ENCODE results near the gene GDE1. TPM values are rescaled to one million over a fixed set of nuclear protein-coding genes. Genes with fewer than 3 reads are reported as not detected.

The GDE1 gene
- total and polyA plus RNA-seq, 9 of the 15 experiments (the other 6 are each of a cell fraction or from before 2014, with no cell fraction given): 18.8 to 40.5 (median 22.3) TPM

GRCh38 chr16:19502395-19503131, 19.3 kb downstream of the GDE1 start (continued):
- TF ChIP-seq ZNF165 (CRISPR knock-in tag; IDR thresholded peaks at IDR 0.05; ENCODE audit: borderline replicate concordance): no peak
- no peak for TF ChIP-seq MED1 (CRISPR knock-in tag; IDR thresholded peaks at IDR 0.05; ENCODE audit: borderline replicate concordance)
- peak; percentile 76 to 90 for TF ChIP-seq RAD21 (CRISPR knock-in tag; conservative IDR thresholded peaks at IDR 0.05 in 1 of 2, IDR thresholded peaks at IDR 0.05 in 1 of 2)
- no peak for TF ChIP-seq ZNF274 (IDR thresholded peaks at IDR 0.05; ENCODE audit: borderline replicate concordance, low read depth, low read length)
- TF ChIP-seq, protein P1, sequence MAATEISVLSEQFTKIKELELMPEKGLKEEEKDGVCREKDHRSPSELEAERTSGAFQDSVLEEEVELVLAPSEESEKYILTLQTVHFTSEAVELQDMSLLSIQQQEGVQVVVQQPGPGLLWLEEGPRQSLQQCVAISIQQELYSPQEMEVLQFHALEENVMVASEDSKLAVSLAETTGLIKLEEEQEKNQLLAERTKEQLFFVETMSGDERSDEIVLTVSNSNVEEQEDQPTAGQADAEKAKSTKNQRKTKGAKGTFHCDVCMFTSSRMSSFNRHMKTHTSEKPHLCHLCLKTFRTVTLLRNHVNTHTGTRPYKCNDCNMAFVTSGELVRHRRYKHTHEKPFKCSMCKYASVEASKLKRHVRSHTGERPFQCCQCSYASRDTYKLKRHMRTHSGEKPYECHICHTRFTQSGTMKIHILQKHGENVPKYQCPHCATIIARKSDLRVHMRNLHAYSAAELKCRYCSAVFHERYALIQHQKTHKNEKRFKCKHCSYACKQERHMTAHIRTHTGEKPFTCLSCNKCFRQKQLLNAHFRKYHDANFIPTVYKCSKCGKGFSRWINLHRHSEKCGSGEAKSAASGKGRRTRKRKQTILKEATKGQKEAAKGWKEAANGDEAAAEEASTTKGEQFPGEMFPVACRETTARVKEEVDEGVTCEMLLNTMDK (IDR thresholded peaks at IDR 0.05; ENCODE audit: borderline replicate concordance, insufficient read depth, low read depth, low read length, poor library complexity, severe bottlenecking): peak; percentile 26
- 0 out of 2 replicates have a peak, but pooled peaks have one; percentile 17 for TF ChIP-seq EP300 (IDR thresholded peaks at IDR 0.05; ENCODE audit: low read length)
- TF ChIP-seq HBP1 (CRISPR knock-in tag; IDR thresholded peaks at IDR 0.05): no peak
- 0 out of 2 replicates have a peak, but pooled peaks have one; percentile 28 for TF ChIP-seq GATA2 (CRISPR knock-in tag; IDR thresholded peaks at IDR 0.05)
- peak; percentile 66 for TF ChIP-seq RBM25 (IDR thresholded peaks at IDR 0.05; ENCODE audit: low read depth, low read length, severe bottlenecking)
- TF ChIP-seq PRPF4 (IDR thresholded peaks at IDR 0.05; ENCODE audit: insufficient read depth, low read depth, low read length, poor library complexity, severe bottlenecking): no peak
- no peak for TF ChIP-seq CBX1 (IDR thresholded peaks at IDR 0.05; ENCODE audit: low read depth)
- no peak for TF ChIP-seq TCF7 (IDR thresholded peaks at IDR 0.05; ENCODE audit: borderline replicate concordance)
- TF ChIP-seq, protein P2, sequence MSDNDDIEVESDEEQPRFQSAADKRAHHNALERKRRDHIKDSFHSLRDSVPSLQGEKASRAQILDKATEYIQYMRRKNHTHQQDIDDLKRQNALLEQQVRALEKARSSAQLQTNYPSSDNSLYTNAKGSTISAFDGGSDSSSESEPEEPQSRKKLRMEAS (CRISPR knock-in tag; IDR thresholded peaks at IDR 0.05): no peak
- TF ChIP-seq ATF4 (CRISPR knock-in tag; IDR thresholded peaks at IDR 0.05): no peak
- no peak for TF ChIP-seq ZNF507 (tag; conservative IDR thresholded peaks at IDR 0.05)
- no peak for TF ChIP-seq ZNF644 (tag; IDR thresholded peaks at IDR 0.05; ENCODE audit: low read depth)
- TF ChIP-seq GTF2F1 (IDR thresholded peaks at IDR 0.05; ENCODE audit: low read depth, low read length): no peak
- TF ChIP-seq, protein P3, sequence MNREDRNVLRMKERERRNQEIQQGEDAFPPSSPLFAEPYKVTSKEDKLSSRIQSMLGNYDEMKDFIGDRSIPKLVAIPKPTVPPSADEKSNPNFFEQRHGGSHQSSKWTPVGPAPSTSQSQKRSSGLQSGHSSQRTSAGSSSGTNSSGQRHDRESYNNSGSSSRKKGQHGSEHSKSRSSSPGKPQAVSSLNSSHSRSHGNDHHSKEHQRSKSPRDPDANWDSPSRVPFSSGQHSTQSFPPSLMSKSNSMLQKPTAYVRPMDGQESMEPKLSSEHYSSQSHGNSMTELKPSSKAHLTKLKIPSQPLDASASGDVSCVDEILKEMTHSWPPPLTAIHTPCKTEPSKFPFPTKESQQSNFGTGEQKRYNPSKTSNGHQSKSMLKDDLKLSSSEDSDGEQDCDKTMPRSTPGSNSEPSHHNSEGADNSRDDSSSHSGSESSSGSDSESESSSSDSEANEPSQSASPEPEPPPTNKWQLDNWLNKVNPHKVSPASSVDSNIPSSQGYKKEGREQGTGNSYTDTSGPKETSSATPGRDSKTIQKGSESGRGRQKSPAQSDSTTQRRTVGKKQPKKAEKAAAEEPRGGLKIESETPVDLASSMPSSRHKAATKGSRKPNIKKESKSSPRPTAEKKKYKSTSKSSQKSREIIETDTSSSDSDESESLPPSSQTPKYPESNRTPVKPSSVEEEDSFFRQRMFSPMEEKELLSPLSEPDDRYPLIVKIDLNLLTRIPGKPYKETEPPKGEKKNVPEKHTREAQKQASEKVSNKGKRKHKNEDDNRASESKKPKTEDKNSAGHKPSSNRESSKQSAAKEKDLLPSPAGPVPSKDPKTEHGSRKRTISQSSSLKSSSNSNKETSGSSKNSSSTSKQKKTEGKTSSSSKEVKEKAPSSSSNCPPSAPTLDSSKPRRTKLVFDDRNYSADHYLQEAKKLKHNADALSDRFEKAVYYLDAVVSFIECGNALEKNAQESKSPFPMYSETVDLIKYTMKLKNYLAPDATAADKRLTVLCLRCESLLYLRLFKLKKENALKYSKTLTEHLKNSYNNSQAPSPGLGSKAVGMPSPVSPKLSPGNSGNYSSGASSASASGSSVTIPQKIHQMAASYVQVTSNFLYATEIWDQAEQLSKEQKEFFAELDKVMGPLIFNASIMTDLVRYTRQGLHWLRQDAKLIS (CRISPR knock-in tag; IDR thresholded peaks at IDR 0.05): no peak
